HG03159 (cell line): Measurements from ENCODE around the gene SH2D6.
"Not testable (repeated sequence)": the region's sequence is repeated elsewhere in the genome, so short reads cannot be mapped to it uniquely, and the experiment has no call there.

ENCODE experiments used
- ATAC-seq: cut with Tn5 transposase; IDR thresholded peaks from one replicate; pipeline ENCODE4 v1.9.1; 2021; ENCODE audit warnings: mild to moderate bottlenecking, moderate library complexity; ENCODE audit not compliant: unreplicated experiment

SH2D6 gene

GRCh38 chr2:85438201-85439024 is 19.9 kb downstream of the SH2D6 start:
- no peak for ATAC-seq

DNA sequence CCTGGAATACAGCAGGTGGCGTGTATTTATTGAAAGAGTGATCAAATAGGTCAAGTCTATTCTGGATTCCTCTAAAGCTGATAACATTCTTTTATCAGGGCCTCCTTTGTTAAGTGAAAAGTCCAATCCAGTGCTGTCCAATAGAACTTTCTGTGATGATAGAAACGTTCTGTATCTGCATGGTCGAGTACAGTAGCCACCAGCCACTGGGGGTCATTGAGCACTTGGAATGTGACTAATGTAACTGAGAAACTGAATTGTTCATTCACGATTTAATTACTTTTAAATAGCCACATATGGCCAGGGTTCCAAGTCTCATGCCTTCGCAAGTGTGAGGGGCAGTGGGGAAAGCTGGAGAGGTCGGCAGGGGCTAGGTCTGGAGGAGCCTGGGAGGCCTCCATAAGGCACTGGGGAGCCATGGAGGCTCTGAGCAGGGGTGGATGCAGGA is 20.5 kb downstream of the SH2D6 start:
- ATAC-seq, result no peak

GRCh38 chr2:85439569-85439968 is 21.1 kb downstream of the SH2D6 start:
- not testable (repeated sequence) for ATAC-seq

GRCh38 chr2:85439986-85440385 is 21.5 kb downstream of the SH2D6 start:
- ATAC-seq, result no peak

DNA sequence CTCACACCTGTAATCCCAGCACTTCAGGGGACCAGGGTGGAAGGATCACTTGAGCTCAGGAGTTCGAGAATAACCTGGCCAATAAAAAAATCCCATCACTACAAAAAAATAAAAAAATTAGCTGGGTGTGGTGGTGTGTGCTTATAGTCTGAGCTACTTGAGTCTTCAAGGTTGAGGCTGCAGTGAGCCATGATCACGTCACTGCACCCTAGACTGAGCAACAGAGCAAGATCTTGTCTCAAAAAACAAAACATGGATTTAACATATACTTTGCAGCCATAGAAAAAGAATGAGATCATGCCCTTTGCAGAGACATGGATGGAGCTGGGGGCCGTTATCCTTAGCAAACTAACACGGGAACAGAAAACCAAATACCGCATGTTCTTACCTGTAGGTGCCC is 22.2 kb downstream of the SH2D6 start:
- no peak for ATAC-seq

DNA sequence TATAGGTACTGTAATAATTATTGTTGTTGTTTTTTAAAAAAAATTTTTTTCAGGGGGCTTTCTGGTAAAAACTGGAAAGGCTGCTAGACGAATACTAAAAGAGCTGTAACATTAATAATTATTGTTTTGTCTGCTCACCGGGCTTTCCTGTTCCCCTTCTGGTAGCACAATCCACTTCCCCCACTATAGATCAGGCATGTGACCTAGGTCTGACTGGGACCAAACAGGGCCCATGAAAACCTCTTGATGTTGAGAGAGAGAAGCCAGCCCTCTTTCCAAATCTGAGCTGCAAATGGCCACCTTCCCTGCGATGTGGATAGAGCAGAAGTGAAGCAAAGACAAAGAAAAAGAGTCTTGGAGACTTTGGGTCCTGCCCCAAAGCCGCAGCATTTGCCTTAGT is 23.4 kb downstream of the SH2D6 start:
- no peak for ATAC-seq

- ATAC-seq, result no peak
Observed at GRCh38 chr2:85444629-85445172, 26.2 kb downstream of the SH2D6 start.

DNA sequence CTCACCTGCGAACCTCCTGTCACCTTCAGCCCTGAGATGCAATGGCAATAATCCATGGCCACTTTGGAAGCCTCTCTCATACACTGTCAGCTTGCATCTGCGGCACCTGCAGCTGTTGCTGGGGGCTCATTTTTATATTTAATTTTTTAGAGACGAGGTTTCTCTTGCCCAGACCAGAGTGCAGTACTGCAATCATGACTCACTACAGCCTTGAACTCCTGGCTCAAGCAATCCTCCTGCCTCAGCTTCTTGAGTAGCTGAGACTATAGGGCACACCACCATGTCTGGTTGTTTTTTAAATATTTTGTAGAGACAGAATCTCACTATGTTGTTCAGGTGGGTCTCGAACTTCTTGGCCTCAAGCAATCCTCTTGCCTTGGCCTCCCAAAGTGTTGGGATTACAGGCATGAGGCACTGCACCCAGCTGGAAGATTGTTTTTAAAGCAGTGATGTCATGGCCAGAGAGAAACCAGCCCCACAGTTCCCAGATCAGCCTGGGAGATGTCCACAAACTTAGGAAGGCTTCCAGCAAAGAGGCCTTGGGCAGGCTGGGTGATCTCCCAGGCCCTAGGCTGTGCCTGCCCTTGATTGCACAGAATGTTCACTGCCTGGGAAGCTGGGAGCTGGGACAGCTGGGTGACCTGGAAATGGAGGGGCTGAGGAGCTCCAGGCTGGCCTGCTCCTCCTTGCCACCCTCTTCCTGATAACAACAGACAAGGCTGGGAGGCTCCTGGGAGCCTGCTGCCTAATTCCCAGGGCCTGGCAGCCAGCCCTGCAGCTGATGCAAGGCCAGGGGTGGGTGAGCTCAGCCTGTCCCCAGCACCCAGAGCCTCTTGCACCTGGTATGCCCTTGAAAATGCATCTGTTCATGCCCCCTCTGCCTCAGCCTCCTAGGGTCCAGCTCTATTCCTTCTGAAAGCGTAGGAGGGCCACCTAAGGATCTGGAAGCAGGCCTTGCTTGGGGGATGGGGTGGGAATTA is 27.1 kb downstream of the SH2D6 start:
- ATAC-seq, result no peak

DNA sequence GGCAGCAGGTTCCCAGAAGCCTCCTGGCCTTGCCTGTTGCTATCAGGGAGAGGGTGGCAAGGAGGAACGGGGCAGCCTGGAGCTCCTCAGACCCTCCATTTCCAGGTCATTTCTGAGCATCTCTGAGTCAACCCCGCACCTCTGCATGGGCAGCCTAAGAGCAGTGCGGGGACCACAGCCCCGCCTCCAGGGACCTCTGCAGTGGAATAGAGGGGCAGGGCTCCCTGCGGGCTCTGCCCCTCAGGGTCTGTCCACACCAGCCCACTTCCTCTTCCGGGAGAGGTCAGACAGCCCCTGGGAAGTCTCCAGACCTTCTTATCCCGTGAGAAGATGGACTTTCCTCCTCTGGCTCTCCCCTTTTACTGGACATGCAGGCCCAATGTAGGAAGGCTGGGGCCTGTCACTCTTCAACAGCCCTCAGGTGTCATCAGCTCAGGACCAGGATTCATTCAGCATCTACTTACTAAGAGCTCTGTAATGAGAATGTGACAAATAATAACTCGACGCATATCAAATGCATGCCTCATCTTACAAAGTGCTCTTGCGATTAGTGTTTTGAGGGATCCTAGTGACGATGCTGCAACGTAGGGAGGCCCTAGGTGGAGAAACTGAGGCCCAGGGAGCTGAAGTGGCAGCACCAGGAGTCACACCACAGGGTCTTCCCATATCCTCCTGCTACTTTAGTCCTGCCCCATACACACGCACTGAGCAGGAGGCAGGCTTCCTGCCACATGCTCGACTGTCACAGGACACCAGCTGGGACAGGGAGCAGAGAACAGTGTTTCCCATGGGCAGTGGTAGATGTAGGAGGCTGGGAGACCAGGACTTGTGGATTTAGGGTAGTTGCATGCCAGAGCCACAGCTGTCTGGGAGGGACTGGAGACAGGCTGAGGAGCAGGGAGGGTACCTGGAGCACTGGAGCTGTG is 28.0 kb downstream of the SH2D6 start:
- ATAC-seq, result no peak

- ATAC-seq, result no peak
Observed at GRCh38 chr2:85447222-85447585, 28.7 kb downstream of the SH2D6 start.

- ATAC-seq, result no peak
Observed at GRCh38 chr2:85448461-85449213, 30.1 kb downstream of the SH2D6 start.

DNA sequence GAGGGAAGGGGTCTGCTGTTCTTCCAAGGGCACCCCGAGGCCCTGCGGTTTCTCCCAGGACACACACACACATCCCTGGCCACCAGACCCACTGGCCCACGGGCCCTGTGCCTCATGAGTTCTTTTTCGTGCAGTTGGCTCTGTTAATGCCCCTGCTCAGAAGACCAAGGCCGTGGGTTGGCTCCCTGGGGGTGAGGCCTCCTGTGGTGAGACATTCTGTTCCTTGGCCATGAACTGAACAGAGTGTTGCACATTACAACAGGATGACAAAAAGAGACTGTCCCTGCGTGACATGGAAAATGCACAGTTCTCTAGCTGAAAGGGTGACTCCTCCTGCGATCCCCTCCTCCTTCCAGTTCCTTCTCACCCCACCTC is 30.7 kb downstream of the SH2D6 start:
- ATAC-seq, result no peak

- ATAC-seq, result no peak
Observed at GRCh38 chr2:85452237-85452636, 33.7 kb downstream of the SH2D6 start.

GRCh38 chr2:85453571-85453970 is 35.1 kb downstream of the SH2D6 start:
- no peak for ATAC-seq

GRCh38 chr2:85455552-85456090 is 37.1 kb downstream of the SH2D6 start:
- no peak for ATAC-seq

DNA sequence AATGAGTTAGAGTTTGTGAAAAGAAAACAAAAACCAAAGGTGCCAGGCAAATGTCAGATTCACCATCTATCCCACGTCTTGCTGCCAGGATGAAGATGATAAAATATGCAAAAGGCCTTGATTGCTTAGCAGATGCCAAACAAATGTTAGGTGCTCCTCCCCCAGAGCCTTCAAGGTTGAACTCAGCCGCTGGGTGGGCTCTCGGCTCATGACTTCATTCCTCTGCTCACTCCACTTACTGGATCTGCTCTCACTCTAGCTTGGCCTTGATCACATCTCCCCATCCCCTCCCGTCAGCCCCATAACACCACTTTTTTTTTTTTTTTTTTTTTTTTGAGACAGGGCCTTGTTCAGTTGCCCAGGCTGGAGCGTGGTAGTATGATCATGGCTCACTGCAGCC is 38.5 kb downstream of the SH2D6 start:
- ATAC-seq, result no peak

GRCh38 chr2:85457877-85458316 is 39.4 kb downstream of the SH2D6 start:
- no peak for ATAC-seq

DNA sequence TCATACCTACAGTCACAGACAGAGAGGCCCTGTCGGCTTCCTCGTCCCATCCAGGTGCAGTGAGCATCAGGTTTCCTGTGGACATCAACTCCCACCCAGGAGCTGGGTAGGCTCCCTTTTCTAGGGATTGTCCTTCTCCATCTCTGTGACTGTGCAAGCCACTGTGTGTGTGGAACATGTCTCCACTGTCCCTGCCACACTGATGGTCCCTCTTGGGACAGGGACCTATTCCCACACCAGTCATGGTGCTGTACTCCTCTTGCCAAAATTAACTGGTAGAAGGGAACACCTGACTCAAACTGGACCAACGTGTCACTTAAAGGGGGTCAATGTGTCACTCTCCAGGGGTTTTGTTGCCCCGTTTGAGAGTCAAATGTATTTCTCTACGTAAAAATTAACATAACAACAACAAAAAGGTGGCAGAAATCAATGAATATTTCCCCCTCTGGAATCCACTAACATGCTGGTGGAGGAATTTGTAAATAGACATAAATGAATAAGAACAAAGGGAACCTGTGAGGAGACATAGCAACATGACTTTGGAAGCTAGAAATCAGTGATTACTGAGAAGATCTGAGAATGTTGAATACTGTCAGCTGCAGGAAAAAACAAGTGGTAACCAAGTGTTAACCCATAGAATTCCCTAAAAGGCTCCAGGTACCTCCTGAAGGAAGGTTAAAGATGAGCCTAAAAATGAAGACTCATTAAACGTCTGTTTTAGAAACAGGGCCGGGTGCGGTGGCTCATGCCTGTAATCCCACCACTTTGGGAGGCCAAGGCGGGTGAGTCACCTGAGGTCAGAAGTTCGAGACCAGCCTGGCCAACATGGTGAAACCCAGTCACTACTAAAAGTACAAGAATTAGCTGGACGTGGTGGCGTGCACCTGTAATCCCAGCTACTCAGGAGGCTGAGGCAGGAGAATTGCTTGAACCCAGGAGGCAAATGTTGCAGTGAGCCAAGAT is 40.4 kb downstream of the SH2D6 start:
- no peak for ATAC-seq
